Stimulated activated CD8-positive, alpha-beta memory T cell treated with anti-CD3 and anti-CD28 coated beads, Interleukin-7, amount 100 ng/mL, for 24 hours (primary cell): Measurements from ENCODE around the gene PBLD.
"Not testable (repeated sequence)": the region's sequence is repeated elsewhere in the genome, so short reads cannot be mapped to it uniquely, and the experiment has no call there.

Source experiments
- DNase-seq: peaks from one replicate; pipeline ENCODE4 v3.0.0-alpha.2; 2020; ENCODE audit warnings: low read depth

Gene PBLD

GRCh38 chr10:68278906-68279753 is 53.6 kb downstream of the PBLD start:
- not testable (repeated sequence) for DNase-seq

- DNase-seq = not testable (repeated sequence)
These were observed 54.9 kb downstream of the PBLD start for GRCh38 chr10:68277814-68278213.

GRCh38 chr10:68276224-68276623 is 56.5 kb downstream of the PBLD start:
- no peak for DNase-seq

- no peak for DNase-seq
These were observed 57.1 kb downstream of the PBLD start for GRCh38 chr10:68275600-68276126.

GRCh38 chr10:68272833-68273232 is 59.9 kb downstream of the PBLD start:
- DNase-seq = no peak

GRCh38 chr10:68271196-68271882 is 61.4 kb downstream of the PBLD start:
- no peak for DNase-seq

- no peak for DNase-seq
These were observed 63.0 kb downstream of the PBLD start for GRCh38 chr10:68269562-68270290.

GRCh38 chr10:68261132-68261856 is 71.4 kb downstream of the PBLD start:
- no peak for DNase-seq

- DNase-seq = no peak
These were observed 79.4 kb downstream of the PBLD start for GRCh38 chr10:68253346-68253745.

- DNase-seq = no peak
These were observed 80.9 kb downstream of the PBLD start for GRCh38 chr10:68251625-68252495.

- DNase-seq = no peak
These were observed 81.6 kb downstream of the PBLD start for GRCh38 chr10:68251151-68251550.

- no peak for DNase-seq
These were observed 83.4 kb downstream of the PBLD start for GRCh38 chr10:68249297-68249696.

- no peak for DNase-seq
These were observed 84.8 kb downstream of the PBLD start for GRCh38 chr10:68247931-68248330.

- DNase-seq = not testable (repeated sequence)
These were observed 86.3 kb downstream of the PBLD start for GRCh38 chr10:68246397-68246796.

GRCh38 chr10:68242051-68242450 is 90.7 kb downstream of the PBLD start:
- no peak for DNase-seq

- DNase-seq = no peak
These were observed 93.1 kb downstream of the PBLD start for GRCh38 chr10:68239596-68240150.

GRCh38 chr10:68239069-68239468 is 93.7 kb downstream of the PBLD start:
- DNase-seq = no peak

GRCh38 chr10:68238371-68238770 is 94.4 kb downstream of the PBLD start:
- no peak for DNase-seq

GRCh38 chr10:68237173-68237572 is 95.6 kb downstream of the PBLD start:
- DNase-seq = no peak

- DNase-seq = no peak
These were observed 97.1 kb downstream of the PBLD start for GRCh38 chr10:68235581-68235980.
